Ramos (cell line): ENCODE measurements around the gene HNRNPL.
"Not testable (repeated sequence)": the region's sequence is repeated elsewhere in the genome, so short reads cannot be mapped to it uniquely, and the experiment has no call there.

Experiments used
- in situ Hi-C: fragments of 300-500 bp; cut with MboI; formaldehyde crosslinking; loops from one replicate; pipeline ENCODE4 v1.14.3; 2022; ENCODE audit warnings: low sequenced_read_pairs; ENCODE audit not compliant: unreplicated experiment

The HNRNPL gene

DNA sequence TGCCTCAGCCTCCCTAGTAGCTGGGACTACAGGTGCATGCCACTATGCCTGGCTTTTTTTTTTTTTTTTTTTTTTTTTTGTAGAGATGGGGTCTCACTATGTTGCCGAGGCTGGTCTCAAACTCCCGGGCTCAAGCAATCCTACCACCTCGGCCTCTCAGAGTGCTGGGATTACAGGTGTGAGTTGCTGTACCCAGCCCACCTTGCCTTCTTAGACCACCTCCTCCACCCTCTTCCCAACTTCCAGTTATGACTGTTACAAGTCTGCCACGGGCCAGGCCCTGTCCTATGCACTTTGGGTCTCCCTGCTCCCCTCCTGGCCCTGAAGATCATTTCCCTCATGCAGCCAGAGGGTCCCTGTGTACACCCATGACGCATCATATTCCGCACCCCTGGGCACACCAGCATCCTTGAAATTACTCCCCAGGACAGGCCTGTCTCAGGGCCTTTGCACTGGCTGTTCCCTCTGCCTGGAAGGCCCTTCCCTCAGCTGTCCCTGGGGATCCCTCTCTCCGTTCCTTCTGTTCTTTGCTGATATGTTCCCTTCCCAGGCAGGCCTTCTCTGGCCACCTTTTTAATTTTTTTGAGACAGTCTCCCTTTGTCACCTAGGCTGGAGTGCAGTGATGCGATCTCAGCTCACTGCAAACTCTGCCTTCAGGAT lies 40.1 kb downstream of the HNRNPL start:
- in situ Hi-C loops, result no loop called here

DNA sequence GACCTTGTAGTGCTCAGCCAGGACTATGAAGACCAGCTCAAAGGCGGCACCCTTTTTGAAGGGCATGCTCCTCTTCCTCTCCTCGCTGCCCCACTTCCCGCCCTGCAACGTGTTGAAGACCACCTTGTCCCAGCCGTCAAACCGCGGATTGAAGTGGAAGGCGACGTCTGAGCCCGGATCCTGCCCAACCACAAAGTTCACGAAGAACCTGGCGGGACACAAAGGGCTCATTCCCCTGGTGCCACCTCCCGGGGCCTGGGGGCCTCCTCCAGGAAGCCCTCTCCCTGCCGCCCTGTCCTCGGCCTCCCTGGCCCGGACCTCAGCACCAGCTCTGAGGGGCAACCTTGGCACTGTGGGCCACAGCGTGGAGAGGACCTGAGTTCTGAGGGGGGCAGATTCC lies 41.0 kb downstream of the HNRNPL start:
- in situ Hi-C loops, result no loop called here

DNA sequence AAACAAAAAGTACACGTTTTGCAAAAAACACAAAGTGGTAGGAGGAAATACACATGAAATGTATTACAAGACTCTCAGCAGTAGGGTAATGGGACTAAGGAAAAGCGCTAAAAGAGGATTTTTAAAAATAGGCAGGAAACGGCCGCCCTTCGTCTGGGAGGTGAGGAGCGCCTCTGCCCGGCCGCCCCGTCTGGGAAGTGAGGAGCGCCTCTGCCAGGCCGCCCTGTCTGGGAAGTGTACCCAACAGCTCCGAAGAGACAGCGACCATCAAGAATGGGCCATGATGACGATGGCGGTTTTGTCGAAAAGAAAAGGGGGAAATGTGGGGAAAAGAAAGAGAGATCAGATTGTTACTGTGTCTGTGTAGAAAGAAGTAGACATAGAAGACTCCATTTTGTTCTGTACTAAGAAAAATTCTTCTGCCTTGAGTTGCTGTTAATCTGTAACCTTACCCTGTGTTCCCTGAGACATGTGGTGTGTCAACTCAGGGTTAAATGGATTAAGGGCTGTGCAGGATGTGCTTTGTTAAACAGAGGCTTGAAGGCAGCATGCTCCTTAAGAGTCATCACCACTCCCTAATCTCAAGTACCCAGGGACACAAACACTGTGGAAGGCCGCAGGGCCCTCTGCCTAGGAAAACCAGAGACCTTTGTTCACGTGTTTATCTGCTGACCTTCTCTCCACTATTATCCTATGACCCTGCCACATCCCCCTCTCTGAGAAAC lies 42.2 kb downstream of the HNRNPL start:
- in situ Hi-C loops, result not testable (repeated sequence)

DNA sequence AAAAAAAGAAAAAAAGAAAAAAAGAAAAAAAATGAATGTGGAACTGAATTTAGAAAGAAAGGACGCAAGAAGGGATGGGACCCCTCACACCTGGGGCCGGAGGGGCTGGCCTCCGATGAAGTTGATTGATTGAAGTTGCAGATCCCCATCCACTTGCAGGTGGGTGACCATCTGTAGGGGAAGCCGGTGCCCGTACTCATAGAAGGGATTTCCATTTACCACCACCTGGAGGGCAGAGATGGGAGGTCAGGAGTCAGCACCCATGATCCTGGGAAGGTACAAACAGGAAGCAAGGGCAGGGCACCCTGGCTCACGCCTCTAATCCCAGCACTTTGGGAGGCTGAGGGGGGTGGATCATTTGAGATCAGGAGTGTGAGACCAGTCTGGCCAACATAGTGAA lies 43.4 kb downstream of the HNRNPL start:
- in situ Hi-C loops, result no loop called here

DNA sequence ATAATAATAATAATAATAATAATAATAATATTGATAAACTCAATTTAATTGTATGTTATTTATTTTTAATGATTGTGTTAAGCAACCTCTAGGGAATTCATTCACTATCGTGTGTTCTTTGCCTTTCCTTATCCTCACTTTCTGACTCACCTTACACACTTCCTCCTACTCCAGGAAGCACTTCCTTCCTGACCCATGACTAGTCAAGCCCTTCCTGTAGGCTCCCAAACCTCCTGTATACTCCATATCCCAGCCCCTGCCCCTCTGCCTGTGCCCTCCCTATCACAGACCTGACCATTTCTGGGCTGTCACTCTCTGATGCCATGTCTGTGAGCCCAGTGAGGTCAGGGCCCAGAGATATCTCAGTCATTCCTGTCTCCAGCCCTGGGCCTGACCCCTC lies 44.6 kb downstream of the HNRNPL start:
- in situ Hi-C loops, result no loop called here

DNA sequence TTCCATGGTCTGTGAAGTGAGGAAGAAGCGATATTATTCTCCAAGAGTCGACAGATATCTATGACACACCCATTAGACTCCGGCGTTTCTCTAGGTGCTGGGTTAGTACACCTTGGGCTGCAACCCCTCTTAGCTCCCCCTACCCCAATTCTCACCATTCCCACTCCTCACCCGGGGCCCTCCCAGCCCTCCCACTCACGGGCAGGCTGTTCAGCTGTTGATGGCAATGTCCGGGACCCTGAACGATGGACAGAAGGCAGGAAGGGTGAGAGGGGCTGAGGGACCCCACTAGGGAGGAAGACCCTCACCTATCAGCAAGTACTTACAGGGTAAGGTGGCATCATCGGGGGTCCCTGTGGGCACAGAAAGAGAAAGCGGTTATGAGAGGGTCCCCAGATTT lies 46.2 kb downstream of the HNRNPL start:
- in situ Hi-C loops, result no loop called here

DNA sequence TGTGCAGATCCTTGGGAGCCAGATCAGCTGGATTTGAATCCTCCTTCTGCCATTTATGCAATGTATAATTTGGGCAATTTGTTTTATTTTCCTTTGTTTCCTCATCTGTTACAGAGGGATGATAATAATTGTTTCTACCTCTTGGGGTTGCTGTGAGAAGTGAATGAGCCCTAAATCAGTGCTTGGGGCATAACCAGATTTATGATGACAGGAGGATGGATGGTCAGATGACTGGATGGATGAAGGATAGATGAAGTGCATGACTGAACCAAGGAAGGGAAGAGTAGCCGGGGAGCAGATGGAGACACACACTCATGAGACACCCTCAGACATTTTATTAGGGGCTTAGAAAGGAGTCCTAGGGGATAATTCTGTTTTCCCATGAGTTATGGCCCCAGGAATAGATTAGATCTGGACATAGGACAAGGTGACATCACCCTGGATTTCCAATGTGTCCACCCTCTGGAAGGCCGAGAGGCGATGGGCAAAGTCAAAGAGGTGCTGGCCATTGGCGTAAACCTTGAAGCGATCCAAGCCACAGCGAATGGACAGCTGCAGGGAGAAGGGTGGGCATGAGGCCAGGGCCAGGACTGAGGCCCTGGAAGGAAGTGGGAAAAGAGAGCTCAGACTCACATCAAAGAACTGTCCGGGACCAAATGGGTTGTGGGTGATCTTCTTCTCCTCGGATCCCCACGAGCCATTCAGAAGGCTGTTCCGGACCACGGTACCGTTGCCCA lies 48.3 kb downstream of the HNRNPL start:
- in situ Hi-C loops, result no loop called here

DNA sequence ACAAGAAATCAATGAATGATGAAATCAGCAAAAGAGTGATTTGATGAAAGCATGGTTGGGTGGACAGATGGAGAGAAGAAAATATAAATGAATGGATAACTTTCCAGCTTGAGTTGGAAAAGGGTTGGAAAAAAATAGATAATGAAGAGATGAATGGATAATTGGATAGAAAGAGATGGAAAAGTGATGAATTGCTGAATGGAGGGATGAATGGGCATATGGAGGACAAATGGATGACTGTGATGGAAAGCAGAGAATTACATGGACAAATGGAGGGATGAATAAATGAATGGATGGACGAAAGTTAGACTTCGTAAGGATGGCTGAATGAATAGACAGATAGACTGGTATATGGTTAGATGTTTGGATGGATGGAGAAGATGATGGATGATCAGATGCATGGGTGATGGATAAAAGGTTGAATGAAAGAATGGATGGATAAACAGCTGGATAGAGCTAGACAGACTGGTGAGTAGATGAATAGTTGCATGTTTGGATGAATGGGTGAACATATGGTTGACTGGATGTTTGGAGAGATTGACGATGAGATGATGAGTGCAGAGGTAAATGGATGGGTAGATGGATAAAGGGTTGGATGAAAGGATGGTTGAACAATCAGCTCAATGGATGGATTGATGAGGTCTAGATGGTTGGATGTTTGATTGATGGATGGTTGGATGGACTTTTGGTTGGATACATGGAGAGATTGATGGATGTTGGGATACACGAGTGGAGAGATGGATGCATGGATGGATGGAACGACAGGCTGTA lies 49.0 kb downstream of the HNRNPL start:
- in situ Hi-C loops, result no loop called here

DNA sequence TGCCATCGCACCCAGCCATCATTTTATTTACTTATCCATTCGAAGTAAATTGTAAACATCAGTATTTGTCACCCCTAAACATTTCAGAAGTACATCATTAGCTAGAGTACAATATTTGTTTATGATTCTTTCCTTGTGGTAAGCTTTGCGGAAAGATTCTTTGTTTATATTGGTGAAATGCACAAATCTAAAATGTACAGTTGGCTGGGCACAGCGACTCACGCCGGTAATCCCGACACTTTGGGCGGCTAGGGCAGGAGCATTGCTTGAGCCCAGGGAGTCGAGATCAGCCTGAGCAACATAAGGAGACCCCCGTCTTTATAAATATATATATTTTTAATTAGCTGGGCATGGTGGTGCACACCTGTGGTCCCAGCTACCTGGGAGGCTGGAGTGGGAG lies 50.7 kb downstream of the HNRNPL start:
- in situ Hi-C loops, result no loop called here

DNA sequence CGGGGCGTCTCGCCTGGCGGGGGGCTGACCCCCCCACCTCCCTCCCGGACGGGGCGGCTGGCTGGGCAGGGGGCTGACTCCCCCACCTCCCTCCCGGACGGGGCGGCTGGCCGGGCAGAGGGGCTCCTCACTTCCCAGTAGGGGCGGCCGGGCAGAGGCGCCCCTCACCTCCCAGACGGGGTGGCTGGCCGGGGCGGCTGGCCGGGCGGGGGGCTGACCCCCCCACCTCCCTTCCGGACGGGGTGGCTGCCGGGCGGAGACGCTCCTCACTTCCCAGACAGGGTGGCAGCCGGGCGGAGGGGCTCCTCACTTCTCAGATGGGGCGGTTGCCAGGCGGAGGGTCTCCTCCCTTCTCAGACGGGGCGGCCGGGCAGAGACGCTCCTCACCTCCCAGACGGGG lies 52.0 kb downstream of the HNRNPL start:
- in situ Hi-C loops, result not testable (repeated sequence)

DNA sequence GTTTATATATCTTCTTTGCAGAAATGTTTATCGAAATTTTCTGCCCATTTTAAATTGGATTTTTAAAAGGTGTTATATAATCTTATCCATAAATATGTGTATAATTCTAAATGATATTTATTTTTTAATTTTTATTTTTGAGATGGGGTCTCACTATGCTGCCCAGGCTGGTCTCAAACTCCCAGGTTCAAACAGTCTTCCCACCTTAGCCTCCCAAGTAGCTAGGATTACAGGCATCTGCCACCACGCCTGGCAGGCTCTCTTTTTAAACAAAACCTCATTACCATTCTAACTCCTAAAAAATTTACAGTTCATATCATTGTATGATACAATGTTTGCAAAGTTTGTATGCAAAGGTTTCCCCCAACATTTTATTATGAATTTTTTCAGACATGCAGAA lies 53.6 kb downstream of the HNRNPL start:
- in situ Hi-C loops, result no loop called here

DNA sequence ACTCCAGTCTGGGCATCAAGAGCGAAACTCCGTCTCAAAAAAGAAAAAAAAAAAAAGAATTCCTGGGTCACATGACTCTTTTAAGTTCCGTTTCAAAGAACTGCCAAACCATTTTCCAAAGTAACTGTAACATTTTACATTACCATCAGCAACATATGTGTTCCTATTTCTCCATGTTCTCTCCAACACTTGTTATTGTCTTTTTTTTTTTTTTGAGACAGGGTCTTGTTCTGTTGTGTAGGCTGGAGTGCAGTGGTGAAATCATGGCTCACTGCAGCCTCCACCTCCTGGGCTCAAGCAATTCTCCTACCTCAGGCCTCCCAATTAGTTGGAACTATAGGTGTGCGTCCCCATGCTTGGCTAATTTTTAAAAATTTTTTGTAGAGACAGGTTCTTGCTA lies 54.2 kb downstream of the HNRNPL start:
- in situ Hi-C loops, result no loop called here

DNA sequence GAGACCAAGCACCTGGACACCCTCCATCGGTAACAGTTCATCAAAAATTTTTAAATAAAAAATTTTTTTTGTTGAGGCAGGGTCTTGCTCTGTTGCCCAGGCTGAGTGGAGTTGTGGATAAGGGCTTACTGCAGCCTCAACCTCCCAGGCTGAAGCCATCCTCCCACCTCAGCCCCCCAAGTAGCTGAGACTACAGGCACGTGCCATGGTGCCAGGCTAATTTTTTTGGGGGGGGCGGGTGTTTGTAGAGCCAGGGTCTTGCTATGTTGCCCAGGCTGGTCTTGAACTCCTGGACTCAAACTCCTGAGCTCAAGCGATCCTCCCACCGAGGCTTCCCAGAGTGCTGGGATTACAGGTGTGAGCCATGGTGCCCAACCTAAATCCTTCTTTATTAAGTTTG lies 56.1 kb downstream of the HNRNPL start:
- in situ Hi-C loops, result no loop called here

DNA sequence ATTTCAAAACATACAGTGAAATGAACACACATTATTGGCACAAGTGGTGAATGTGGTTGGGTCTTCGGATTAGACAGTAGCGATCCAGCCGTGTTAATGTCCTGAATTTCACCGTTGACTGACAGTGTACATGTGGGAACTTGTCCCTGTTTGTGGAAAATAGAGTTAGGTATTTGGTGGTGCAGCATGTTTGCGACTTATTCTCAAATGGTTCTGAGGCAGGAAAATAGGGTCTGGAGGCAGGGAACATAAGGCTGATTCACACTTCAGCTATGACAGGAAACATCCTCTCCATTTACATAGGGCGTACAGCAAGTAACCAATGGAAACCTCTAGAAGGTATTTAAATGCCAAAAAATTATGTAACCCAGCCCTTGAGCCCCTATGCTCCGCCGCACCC lies 56.6 kb downstream of the HNRNPL start:
- in situ Hi-C loops, result no loop called here

DNA sequence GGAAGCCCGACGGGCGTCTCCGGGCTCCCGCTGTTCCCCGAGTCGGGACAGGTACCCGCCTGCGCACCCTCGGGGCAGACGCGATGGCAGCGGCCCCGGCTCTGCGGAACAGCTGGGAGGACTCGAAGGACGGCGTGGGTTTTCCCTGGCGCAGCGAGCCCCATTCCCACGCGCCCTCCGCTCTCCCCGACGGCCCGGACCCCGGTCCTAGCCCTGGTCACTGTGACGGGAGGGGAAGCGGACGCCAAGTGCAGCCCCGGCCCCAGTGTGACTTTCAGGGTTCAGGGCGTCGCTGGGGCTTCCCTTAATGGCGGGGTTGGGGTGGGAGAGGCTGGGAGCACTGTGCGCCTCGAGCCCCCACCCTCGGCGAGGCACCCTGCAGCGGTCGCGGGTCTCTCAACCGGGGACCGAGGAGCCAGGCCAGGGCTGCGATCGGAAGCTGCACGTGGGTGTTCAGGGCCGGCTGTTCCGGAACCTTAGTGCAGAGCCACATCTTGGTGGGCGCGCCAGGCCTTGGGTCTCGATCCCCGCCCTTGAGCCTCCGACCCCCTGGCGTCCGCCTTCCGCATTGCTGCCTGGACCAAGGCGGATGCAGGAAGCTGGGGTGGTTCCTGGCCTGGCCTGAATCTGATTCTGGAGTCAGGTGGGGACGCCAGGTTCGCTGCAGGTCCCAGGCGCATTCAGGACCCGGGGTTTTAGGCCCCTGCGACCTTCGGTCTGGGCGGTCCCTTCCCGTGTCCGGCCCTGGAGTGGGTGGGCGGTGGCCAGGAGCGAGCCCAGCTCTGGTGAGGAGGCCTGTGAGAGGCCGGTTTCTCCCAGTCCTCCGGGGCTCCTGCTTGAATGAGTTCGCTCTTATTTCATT lies 57.3 kb downstream of the HNRNPL start:
- in situ Hi-C loops, result no loop called here

DNA sequence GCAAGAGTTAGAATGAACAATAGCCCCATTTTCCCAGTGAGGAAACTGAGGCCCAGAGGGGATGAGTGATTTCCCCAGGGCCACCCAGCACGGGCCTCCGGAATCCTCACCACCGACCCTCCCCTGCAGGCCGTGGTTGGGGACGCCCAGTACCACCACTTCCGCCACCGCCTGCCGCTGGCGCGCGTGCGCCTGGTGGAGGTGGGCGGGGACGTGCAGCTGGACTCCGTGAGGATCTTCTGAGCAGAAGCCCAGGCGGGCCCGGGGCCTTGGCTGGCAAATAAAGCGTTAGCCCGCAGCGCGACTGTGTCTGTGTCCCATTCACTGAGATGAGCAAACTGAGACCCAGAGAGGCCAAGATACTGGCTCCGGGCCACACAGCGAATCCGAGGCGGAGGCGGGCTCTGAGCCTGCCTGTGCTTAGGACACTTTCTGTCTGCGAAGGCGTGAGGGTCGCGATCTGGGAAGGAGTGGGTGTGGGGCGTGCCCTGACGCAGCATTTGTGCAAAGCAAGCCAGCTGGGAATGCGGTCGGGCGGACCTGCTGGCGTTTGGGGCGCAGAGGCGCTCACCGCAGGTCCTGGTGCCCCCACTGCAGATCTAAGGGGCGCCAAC lies 58.2 kb downstream of the HNRNPL start:
- in situ Hi-C loops, result not testable (repeated sequence)

DNA sequence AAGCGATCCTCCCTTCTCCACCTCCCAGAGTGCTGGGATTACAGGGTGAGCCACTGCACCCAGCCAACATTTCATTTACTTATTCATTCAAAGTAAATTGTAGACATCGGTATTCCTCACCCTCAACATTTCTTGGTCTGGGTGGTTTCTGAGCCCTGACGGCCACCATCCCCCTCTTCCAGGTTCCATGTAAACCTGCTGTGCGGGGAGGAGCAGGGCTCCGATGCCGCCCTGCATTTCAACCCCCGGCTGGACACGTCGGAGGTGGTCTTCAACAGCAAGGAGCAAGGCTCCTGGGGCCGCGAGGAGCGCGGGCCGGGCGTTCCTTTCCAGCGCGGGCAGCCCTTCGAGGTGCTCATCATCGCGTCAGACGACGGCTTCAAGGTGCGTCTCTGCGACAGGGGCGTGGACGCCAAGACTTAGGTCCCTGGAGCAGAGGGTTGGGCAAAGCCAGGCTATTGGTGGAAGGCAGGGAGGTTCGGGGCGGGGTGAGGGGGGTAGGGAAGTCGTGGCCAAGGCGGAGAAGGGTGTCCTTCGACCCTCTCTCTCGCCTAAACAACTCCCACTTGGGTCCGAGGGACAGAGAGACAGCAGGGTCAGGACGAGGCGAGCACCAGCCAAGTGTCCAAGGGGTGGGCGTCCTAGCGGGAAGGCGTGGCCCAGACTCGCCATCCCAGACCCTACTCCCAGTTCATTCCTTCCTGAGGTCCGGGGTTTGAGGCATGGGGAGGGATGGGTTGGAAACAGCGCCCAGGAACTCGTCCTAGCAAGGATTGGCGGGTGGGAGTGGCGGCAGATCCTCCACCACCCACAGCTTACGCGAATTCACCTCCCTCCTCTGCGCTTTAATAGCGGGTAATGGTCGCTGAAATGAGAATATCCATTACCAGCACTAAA lies 59.0 kb downstream of the HNRNPL start:
- in situ Hi-C loops, result not testable (repeated sequence)

DNA sequence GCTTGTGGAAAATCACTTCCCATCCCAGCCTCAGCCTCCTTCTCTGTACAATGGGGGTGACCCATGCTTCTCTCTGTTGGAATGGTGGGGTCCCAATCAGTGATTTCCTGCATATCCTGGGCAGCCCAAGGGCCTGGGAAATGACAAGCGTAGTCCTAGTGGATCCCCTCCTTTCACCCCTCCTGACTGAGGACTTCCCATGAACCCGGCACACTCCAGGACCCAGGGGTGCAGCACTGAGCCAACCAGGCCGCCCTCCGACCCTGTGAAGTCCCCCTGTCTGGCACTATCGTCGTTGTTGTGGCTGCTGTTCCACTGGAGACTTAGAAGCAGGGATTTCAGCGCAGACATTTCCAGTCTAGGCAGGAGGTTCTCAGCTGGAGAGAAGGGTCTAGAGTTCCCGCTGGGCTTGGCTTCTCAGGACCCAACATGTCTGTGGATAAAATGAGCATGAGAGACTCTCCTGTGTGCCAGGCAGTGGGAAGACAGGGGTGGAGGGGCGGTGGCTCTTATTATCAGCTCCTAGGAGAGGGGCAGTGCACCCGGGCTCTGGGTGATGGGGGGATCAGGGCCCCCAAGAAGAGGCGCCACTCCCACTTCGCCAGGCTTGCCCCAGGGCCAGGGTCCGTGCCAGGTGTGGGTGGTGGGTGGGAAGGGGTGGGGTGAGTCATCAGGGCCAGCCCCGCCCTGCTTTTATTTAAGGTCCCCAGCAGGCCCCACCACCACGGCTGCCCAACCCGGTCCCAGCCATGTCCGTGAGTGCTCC lies 61.1 kb downstream of the HNRNPL start, which contains the start of gene LGALS7B:
Gene LGALS7B, plus strand, starts transcription at position 723 of the 766 bp plus-strand sequence. Its CDS starts 27 bp downstream, at position 750.
- in situ Hi-C loops, result no loop called here
